Measurements from ENCODE around the gene MTTP.

GRCh38 chr4:99636422-99636821 is 61.8 kb downstream of the MTTP start:
- TF ChIP-seq TARDBP (IDR thresholded peaks at IDR 0.05) (no peak), ZNF384 (IDR thresholded peaks at IDR 0.05) (no peak), HDGF (IDR thresholded peaks at IDR 0.05; ENCODE audit: borderline replicate concordance) (no peak)
